H9 (cell line): ENCODE measurements around the gene CLDN11. TPM values are rescaled to one million over a fixed set of nuclear protein-coding genes. Genes with fewer than 3 reads are reported as not detected.
A peak's percentile ranks its signal among the peaks of the same experiment; 100 is the strongest.

Source experiments
- DNase-seq: peaks from one replicate; pipeline ENCODE4 v3.0.0-alpha.2; 2017
- H2AFZ ChIP-seq: one replicate; pipeline ENCODE4 v1.6.1; 2013; ENCODE audit warnings: mild to moderate bottlenecking, low read length, control low read depth, moderate library complexity
- H2AK5ac ChIP-seq: 2 replicates; pipeline ENCODE4 v1.6.1; 2013; ENCODE audit warnings: low read length, control low read depth, mixed read lengths; ENCODE audit not compliant: insufficient read length
- H2BK120ac ChIP-seq: one replicate; pipeline ENCODE4 v1.6.1; 2013; ENCODE audit warnings: low read depth, mild to moderate bottlenecking, low read length, control low read depth, inconsistent platforms; ENCODE audit not compliant: poor library complexity, severe bottlenecking
- H2BK12ac ChIP-seq: 2 replicates; pipeline ENCODE4 v1.6.1; 2013; ENCODE audit warnings: low read length, control low read depth, mixed read lengths, low read depth; ENCODE audit not compliant: insufficient read length
- H2BK15ac ChIP-seq: 2 replicates; pipeline ENCODE4 v1.6.1; 2013; ENCODE audit warnings: low read depth, low read length, control low read depth
- H2BK20ac ChIP-seq: one replicate; pipeline ENCODE4 v1.6.1; 2013; ENCODE audit warnings: low read depth, mild to moderate bottlenecking, low read length, control low read depth, inconsistent platforms; ENCODE audit not compliant: poor library complexity, severe bottlenecking
- H2BK5ac ChIP-seq: 2 replicates; pipeline ENCODE4 v1.6.1; 2013; ENCODE audit warnings: low read length, control low read depth, mixed read lengths; ENCODE audit not compliant: insufficient read length
- H3K14ac ChIP-seq: 2 replicates; pipeline ENCODE4 v1.6.1; 2013; ENCODE audit warnings: low read length, control low read depth; ENCODE audit not compliant: insufficient read depth
- H3K18ac ChIP-seq: 2 replicates; pipeline ENCODE4 v1.6.1; 2013; ENCODE audit warnings: low read depth, mild to moderate bottlenecking, mixed read lengths, low read length, control low read depth; ENCODE audit not compliant: insufficient read length
- H3K23ac ChIP-seq: 2 replicates; pipeline ENCODE4 v1.6.1; 2013; ENCODE audit warnings: low read length, control low read depth, mixed read lengths, low read depth; ENCODE audit not compliant: insufficient read length
- H3K23me2 ChIP-seq: 2 replicates; pipeline ENCODE4 v1.6.1; 2013; ENCODE audit warnings: low read depth, mild to moderate bottlenecking, mixed read lengths, low read length, control low read depth; ENCODE audit not compliant: insufficient read length, poor library complexity, severe bottlenecking
- H3K27ac ChIP-seq: 2 replicates; pipeline ENCODE4 v1.5.1; 2013; ENCODE audit warnings: low read length, control low read depth, mixed read lengths, low read depth; ENCODE audit not compliant: insufficient read length
- H3K27me3 ChIP-seq: 2 replicates; pipeline ENCODE4 v1.6.1; 2013; ENCODE audit warnings: low read length, control low read depth, inconsistent platforms; ENCODE audit not compliant: insufficient read depth
- H3K4ac ChIP-seq: 2 replicates; pipeline ENCODE4 v1.6.1; 2013; ENCODE audit warnings: low read depth, mild to moderate bottlenecking, control low read depth, inconsistent platforms, low read length, moderate library complexity
- H3K4me1 ChIP-seq: 2 replicates; pipeline ENCODE4 v1.6.1; 2013; ENCODE audit warnings: low read length, control low read depth, inconsistent platforms; ENCODE audit not compliant: insufficient read depth
- H3K4me2 ChIP-seq: 2 replicates; pipeline ENCODE4 v1.6.1; 2013; ENCODE audit warnings: low read length, control low read depth, mixed read lengths; ENCODE audit not compliant: insufficient read length, insufficient read depth
- H3K56ac ChIP-seq: 2 replicates; pipeline ENCODE4 v1.6.1; 2013; ENCODE audit warnings: low read depth, mild to moderate bottlenecking, mixed read lengths, low read length, control low read depth; ENCODE audit not compliant: insufficient read length
- H3K79me1 ChIP-seq: 2 replicates; pipeline ENCODE4 v1.6.1; 2013; ENCODE audit warnings: low read depth, mild to moderate bottlenecking, moderate library complexity, low read length, control low read depth, inconsistent platforms; ENCODE audit not compliant: insufficient read depth, poor library complexity, severe bottlenecking
- H3K79me2 ChIP-seq: 2 replicates; pipeline ENCODE4 v1.6.1; 2013; ENCODE audit warnings: low read length, control low read depth, inconsistent platforms; ENCODE audit not compliant: insufficient read depth
- H3K9ac ChIP-seq: 2 replicates; pipeline ENCODE4 v1.6.1; 2013; ENCODE audit warnings: low read length, control low read depth, mixed read lengths; ENCODE audit not compliant: insufficient read length; ENCODE audit errors: extremely low read depth
- H3K9me3 ChIP-seq: one replicate; pipeline ENCODE4 v1.6.1; 2013; ENCODE audit warnings: low read depth, low read length, inconsistent platforms; ENCODE audit not compliant: control insufficient read depth
- H3T11ph ChIP-seq: one replicate; pipeline ENCODE4 v1.6.1; 2013; ENCODE audit warnings: mild to moderate bottlenecking, low read length, control low read depth, inconsistent platforms
- H4K20me1 ChIP-seq: one replicate; pipeline ENCODE4 v1.6.1; 2013; ENCODE audit not compliant: control insufficient read depth, insufficient read length, insufficient read depth
- H4K5ac ChIP-seq: 2 replicates; pipeline ENCODE4 v1.6.1; 2013; ENCODE audit warnings: low read depth, mild to moderate bottlenecking, mixed read lengths, low read length, control low read depth; ENCODE audit not compliant: insufficient read length
- H4K8ac ChIP-seq: replicated peaks from 2 replicates; pipeline ENCODE4 v1.6.1; 2013; ENCODE audit warnings: low read length, control low read depth, mixed read lengths, low read depth; ENCODE audit not compliant: insufficient read length
- H4K91ac ChIP-seq: 2 replicates; pipeline ENCODE4 v1.6.1; 2013; ENCODE audit warnings: low read depth, mild to moderate bottlenecking, moderate library complexity, mixed read lengths, low read length, control low read depth; ENCODE audit not compliant: insufficient read length
- H3K27ac Mint-ChIP-seq, 3 experiments: 2 replicates in 2 of 3; 3 replicates in 1 of 3; pipeline ENCODE4 v1.8.0; 2020 to 2021; ENCODE audit warnings: mixed read lengths in 3 of 3, mild to moderate bottlenecking in 1 of 3, moderate library complexity in 1 of 3
- H3K27me3 Mint-ChIP-seq: 2 replicates; pipeline ENCODE4 v1.8.0; 2021; ENCODE audit warnings: low read depth, mild to moderate bottlenecking, moderate library complexity, mixed read lengths
- H3K36me3 Mint-ChIP-seq, 3 experiments: 2 replicates in 2 of 3; 3 replicates in 1 of 3; pipeline ENCODE4 v1.8.0; 2020 to 2021; ENCODE audit warnings: low read depth in 3 of 3, mixed read lengths in 3 of 3; ENCODE audit not compliant: insufficient read depth in 1 of 3
- H3K4me1 Mint-ChIP-seq, 2 experiments: 2 replicates each; pipeline ENCODE4 v1.8.0; 2020; ENCODE audit warnings: mixed read lengths in 2 of 2
- H3K4me3 Mint-ChIP-seq, 2 experiments: 2 replicates in 1 of 2; 3 replicates in 1 of 2; pipeline ENCODE4 v1.8.0; 2020 to 2021; ENCODE audit warnings: mild to moderate bottlenecking in 2 of 2, mixed read lengths in 2 of 2, moderate library complexity in 1 of 2
- H3K9me3 Mint-ChIP-seq, 2 experiments: 2 replicates in 1 of 2; 3 replicates in 1 of 2; pipeline ENCODE4 v1.8.0; 2020; ENCODE audit warnings: mild to moderate bottlenecking in 2 of 2, mixed read lengths in 2 of 2, moderate library complexity in 1 of 2
- CTCF ChIP-seq: fragments of 200-600 bp; sonication (generic); conservative IDR thresholded peaks from 3 replicates; pipeline ENCODE4 v1.8.0; 2021; ENCODE audit warnings: antibody characterized with exemption, mild to moderate bottlenecking
- WGBS: extraction: QIAGEN DNeasy Blood & Tissue Kit; methylation state at CpG from one replicate; pipeline ENCODE4 v1.1.7; 2013; ENCODE audit warnings: missing lambda C conversion rate, low lambda C conversion rate, mixed read lengths; ENCODE audit not compliant: insufficient read length; ENCODE audit errors: extremely low coverage; 5-methylcytosine and 5-hydroxymethylcytosine counted together
- total RNA-seq: library from RNA; stranded (reverse); gene quantifications from 2 replicates; pipeline ENCODE4 v1.2.1, GENCODE V29; 2021

CLDN11 gene
- total RNA-seq, 1 experiment from 2014 or later, result 1.7 TPM

GRCh38 chr3:170368921-170369320 lies 49.7 kb upstream of the CLDN11 start:
- TF ChIP-seq CTCF, result peak; percentile 25; the same call in 2 of the 3 replicates
- Histone ChIP-seq H3K79me2 (peaks cover 63% of the 10 kb centered on the region), H3K4me1 (no peaks in the 10 kb centered on the region), H2BK5ac (no peak overlapping the region), H4K91ac (no peak overlapping the region), H3K79me1 (no peaks in the 10 kb centered on the region), H2BK120ac (no peak overlapping the region), H3K18ac (no peak overlapping the region), H3K4me2 (no peak overlapping the region), H3K23me2 (no peaks in the 10 kb centered on the region), H3K14ac (no peak overlapping the region), H3K9me3 (no peaks in the 10 kb centered on the region), H4K20me1 (no peaks in the 10 kb centered on the region), H3T11ph (no peak overlapping the region), H3K4ac (no peak overlapping the region), H2AK5ac (no peak overlapping the region), H3K27me3 (no peaks in the 10 kb centered on the region), H2BK20ac (no peak overlapping the region), H3K56ac (no peak overlapping the region), H2AFZ (no peak overlapping the region), H2BK15ac (no peak overlapping the region), H3K9ac (no peak overlapping the region), H3K27ac (no peak overlapping the region), H2BK12ac (no peak overlapping the region), H4K5ac (no peak overlapping the region), H4K8ac (no peak overlapping the region), H3K23ac (no peak overlapping the region)
- H3K9me3 Mint-ChIP-seq, result no peaks in the 10 kb centered on the region; a peak in 1 of 5 replicates
- no CpG with 5 or more reads among the region's 2 CpGs for WGBS
- H3K4me1 Mint-ChIP-seq, result peaks cover 15 to 18% of the 10 kb centered on the region in 2 experiments
- H3K4me3 Mint-ChIP-seq, result no peak overlapping the region; a peak in 1 of 5 replicates
- peaks cover 32 to 70% (median 34%) of the 10 kb centered on the region in 3 experiments for H3K36me3 Mint-ChIP-seq
- no peaks in the 10 kb centered on the region for H3K27me3 Mint-ChIP-seq
- DNase-seq, result no peak
- H3K27ac Mint-ChIP-seq, result no peak overlapping the region
